GM18868 (cell line): ENCODE results near the gene TMEM51.

ENCODE experiments used
- ATAC-seq: cut with Tn5 transposase; IDR thresholded peaks from one replicate; pipeline ENCODE4 v1.9.1; 2021; ENCODE audit warnings: mild to moderate bottlenecking, moderate library complexity; ENCODE audit not compliant: unreplicated experiment

Gene TMEM51

DNA sequence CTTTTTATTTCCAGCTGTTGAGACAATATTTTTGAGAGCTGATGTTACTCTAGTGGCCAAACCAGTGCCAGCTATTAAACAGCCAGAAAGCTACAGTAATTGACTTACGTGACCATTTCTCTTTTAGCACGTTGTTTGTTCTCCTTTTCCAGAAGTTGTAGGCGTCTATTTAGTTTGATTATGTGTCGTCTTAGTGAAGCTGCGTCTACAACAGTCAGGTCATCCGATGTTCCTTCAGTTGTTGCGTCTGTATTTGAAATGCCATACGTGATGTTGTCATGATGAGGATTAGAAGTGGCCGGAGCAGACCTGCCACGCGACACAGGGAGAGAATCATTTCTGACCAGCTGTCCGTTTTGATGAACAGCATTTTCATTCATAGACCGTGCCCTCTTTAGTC lies 38.2 kb downstream of the TMEM51 start:
- ATAC-seq, result no peak

DNA sequence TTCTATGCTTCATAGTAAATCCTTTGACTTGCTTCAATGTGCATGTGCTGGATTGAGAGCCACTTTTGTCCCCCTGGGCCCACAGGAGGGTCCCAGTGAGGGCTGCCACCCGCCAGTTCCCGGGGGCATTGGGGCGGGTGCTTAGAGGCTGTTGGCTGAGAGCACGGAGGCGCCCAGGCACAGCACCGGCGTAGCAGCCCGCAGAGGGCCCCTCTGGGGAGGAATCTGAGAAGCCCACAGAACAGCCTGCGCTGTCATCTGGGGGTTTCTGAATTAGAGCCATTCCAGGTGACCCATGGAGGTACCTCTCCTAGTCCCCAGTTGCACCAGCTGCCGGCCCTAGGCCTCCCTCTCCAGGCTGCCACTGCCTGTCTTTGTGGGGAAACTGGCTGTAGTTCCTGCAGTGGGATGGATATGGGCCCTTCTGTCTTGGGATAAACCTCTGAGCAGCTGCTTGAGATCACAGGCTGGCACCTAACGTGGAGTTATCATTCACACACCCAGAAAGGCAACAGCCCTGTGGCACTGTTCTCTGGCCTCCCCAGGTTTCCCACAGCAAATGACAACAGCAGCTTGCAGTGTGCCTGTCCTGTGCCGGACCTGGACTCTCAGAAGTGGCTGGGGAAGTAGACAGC lies 39.5 kb downstream of the TMEM51 start:
- no peak for ATAC-seq

DNA sequence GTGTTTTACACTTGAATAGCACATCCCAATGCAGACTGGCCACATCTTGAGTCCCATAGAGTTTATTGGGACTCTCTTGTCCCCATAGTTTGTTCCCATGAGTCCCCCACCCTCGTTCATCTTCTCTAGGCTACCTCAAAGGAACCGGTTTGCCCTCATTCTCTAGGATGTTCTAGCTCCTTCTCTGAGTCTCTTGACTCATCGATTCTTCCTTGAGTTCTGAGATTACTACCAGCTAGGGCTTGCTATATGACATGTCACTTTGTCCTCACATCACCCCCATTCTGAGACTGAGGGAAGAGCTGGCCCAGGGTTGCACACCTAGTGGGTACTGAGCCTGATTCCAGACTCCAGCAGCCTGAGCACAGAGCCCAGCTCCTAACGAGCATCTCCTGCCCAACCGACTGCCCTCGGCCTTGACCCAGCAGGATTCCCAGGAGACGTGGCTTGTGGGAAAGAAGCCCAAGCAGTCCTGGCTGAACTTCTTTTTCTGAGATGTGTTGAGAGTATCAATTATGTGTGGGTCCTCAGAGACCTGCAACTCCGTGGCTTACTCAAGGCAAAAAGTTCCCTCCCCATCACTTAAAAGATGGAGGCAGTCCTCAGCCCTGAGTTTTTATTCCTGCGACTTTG lies 42.0 kb downstream of the TMEM51 start:
- ATAC-seq, result no peak

DNA sequence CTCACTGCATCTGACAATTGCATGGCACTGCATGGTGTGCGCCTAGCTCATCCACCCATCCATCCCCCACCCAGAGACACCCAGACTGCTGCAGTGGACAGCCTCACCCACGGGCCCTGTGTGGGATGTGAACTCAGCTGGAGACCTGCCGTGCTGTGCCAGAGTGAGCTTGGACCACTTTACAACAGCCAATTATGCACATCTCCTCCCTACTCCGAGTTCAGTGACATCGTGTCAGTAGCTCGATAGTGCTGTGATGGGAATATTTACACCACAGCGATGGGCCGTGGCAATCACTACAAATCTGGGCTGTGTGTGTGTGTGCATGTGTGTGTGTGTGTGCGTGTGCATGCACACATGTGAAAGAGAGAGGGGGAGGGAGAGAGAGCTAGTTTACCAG lies 42.5 kb downstream of the TMEM51 start:
- no peak for ATAC-seq

DNA sequence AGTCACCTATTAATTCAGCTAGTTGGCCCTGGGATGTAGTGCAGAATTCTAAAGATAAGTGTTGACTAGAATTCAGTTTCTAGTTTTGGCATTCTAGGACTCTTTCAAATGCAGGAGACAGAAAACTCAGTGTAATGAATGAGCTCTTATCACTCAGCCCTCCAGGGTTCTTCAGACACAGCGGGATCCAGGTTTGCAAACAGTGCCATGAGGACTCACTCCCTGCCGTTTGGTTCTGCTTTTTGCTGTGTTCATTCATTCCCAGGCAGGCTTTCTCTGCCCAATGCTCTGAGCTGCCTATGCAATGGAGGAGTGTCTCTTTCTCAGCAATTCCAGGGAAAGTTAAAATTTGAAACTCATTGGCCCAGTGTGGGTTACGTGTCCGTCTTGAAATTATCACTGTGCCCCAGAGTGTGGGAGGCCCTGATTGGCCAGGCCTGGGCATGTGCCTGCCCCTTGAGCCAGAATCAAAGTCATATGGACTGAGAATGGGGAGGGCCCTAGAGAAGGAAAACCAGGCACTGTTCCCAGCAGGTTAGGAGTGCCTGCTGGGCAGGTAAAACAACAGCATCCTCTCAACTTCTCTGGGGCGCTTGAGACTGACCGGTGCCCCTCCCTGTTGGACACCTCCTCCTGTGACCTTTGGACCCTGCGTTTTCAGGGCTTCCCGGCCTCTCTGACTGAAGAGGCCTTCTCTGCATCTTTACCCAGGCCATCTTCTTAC lies 43.4 kb downstream of the TMEM51 start:
- ATAC-seq, result no peak

DNA sequence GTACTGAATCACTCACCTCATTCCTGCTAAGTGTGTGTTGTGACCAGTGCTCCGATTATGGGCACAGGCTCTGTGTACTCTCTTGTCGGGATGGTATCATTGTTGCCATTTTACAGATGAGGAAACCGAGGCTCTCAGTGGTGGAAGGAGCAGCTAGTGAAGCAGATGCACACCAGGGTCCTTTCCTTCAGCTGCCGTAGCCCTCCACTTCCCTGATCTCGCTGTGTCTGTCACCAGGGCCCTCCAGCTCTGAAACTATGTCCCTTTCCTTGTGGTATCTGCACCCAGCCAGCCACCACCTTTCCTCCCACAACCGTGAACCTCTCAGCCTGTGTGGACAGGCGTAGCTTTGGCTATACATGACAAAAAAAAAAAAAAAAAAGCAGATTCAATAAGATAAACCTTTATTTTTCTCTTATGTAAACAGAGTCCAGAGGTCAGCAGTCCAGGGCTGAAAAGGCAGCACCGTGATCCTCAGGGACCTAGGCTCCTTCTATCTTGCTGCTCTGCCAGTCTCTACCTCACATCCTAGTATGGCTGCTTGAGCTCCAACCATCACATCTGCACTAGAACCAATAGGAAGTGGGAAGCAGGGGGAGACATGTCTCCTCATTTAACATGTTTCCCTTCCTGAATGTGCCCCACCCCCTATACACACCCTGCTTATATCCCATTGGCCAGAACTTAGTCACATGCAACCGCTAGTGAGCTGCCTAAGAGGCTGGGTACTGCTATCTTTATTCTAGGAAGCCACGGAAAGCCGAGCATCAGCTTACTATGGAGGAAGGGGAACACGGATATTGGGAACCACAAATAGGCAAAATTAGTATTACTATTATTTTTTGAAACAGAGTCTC lies 44.3 kb downstream of the TMEM51 start:
- no peak for ATAC-seq

DNA sequence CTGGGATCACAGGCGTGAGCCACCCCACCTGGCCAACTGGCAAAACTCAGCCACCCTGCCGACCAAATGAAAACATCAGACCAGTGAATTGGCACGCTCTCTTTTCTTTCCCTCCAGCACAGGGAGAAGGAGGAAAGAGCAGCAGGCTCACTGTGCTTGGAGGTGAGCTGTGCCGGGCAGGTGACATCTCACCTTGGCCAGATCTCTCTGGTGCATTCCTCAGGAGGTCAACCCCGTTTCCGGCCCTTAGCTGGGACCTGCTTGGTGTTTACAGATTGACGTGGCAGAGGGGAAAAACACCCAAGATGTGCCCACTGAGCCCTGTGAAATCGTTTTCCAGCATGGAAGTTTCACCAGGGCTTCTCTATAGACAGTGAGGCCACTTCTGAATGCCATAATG lies 45.1 kb downstream of the TMEM51 start:
- ATAC-seq, result no peak

DNA sequence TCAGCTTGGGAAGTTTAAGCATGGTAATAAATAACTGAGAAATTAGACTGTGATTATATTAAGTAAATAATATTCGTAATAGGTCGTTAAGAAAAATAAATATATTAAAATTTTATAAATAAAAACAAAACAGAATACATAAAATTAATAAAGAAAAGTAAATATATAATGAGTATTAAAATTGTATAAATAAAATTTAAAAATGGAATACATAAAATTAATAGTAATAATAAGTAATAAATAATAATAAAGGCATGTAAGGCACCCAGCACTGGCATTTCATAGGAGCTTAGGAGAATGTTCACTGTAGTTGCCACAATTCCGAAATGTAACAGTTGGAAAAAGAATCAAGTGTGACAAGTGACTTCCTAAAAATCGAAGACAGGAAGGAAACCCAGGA lies 47.7 kb downstream of the TMEM51 start:
- no peak for ATAC-seq

DNA sequence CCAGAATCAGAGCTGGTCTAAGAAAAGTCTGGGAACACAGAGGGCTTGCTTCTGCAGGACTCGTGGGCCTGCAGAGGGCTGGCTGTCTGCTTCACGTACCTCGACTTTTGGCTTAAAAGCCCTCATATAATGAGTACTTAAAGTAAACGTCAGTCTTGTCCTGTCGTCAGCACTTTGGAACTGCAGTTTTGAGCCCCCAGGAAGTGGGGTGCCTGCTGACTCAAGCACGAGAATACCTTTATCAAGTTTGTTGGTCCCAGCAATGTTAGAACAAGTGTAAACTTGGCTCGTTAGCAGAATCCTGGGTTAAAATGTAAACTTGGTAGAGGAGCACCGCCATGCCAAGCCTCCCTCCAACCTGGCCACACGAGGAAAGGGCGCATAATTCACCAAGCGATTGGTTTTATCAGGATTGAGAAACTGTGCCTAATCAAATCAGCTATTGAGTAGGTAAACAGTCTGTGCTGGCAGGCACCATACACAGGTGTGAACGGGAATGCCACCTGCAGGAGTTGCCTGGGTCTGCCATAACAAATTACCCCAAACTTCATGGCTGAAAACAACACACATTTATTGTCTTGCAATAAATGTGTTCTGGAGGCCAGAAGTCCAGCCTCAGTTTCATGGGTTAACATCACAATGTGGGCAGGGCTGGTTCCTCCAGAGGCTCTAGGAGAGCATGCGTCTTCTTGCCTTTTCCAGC lies 48.5 kb downstream of the TMEM51 start:
- ATAC-seq, result no peak

DNA sequence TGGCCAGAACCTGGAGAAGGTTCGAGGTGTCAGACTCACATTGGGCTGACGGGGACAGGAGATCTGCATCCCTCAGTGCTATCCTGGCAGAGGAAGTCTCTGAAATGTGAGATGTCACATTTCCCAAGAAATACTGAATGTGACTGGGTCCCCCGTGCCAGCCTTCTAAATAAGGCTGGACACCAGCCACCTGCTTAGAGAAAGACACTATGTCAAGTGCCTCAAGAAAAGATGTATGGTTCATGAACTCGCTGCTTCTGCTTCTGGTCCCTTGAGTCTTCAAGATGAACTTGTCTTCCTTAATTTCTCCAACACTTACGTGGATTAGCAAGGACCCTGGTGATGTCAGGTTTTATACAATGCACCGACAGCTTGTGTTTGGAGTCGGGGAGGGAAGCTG lies 51.4 kb downstream of the TMEM51 start:
- ATAC-seq, result no peak

DNA sequence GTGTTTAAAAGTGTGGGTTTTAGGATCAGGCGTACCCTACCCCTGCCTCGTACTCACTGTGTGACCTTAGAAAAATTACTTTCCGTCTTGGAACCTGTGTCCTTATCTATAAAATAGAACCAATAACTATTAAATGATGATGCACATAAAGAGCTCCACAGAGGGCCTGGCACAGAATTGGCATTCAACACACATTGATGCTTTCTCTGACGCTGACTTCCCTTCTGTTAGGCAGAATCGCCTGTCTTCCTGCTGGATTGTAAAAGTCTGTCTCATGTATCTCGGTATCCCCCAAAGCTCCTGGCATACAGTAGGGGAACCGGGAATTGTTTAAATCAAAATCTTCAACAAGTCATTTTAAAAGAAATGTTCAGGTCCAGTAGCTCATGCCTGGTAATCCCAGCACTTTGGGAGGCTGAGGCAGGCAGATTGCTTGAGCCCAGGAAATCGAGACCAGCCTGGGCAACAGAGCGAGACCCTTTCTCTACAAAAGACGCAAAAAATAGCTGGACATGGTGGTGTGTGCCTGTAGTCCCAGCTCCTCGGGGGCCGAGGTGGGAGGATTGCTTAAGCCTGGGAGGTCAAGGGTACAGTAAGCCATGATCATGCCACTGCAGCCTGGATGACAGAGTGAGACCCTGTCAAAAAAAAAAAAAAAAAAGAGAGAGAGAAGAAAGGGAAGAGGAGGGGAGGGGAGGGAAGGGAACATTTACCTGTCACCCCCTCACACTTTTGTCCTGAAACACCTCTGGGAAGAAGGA lies 52.2 kb downstream of the TMEM51 start:
- no peak for ATAC-seq

DNA sequence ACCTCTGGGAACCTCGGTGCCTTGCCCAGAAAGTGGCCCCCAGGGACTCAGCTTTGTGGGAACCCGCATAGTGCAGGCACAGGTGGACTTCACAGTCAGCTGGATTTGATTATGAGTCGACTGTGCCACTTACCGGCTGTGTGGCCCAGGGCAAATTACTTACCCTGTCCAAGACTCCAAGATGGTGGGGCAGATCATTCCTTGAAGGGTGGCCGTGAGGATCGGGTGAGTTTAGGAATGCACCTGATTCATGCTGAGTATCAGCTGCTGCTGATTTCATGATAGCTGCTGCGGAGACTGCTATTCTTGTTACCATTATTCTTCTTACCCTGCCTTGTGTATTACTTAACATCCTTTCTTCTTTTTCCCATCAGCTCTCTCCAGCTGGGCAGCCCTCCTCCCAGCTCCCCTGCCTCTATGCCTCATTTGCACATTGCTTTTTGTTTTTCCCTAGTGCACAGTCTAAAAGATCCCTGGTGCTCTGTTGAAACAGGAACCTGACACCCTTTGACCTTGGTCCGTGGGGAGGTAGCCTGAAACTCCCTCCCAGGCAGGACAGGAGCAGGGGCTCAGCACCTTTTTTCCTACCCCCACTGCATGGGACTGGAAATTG lies 53.0 kb downstream of the TMEM51 start:
- no peak for ATAC-seq

DNA sequence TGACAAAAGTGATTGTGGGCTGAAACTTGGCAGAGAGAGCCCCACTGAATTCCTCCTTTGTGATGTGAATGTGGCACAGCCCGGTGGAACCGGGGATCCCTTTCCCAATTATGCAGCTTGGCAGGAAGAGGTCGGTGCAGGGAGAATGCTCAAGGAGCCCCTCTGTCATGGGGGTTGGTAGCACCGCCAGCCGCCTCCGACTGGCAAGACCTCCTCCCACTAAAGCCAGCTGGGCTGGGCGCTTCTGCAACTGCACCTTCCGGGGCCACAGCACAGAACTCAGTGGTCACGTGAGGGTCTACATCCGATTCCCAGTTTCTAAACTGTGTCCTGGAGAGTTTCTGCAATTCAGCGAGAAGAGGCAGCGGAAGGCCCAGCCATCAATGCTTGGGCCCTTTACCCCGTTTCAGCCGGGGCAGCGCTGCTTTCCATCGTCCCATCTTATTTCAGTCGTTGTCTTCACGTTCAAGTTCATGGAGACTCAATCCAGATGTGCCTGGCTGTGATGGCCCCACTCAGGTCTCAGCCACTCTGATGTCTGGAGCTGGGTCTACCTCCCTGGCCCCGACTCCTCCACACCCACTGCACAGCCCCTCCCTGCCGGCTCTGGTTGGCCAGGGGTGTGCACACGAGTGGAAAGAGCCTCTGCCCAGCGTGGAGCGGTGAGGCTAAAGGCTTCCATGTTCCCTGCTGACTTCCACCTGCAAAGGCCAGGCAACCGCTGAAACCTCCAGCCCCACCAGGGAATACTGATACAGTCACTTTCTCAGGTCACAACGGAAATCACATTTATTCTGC lies 53.7 kb downstream of the TMEM51 start:
- no peak for ATAC-seq

DNA sequence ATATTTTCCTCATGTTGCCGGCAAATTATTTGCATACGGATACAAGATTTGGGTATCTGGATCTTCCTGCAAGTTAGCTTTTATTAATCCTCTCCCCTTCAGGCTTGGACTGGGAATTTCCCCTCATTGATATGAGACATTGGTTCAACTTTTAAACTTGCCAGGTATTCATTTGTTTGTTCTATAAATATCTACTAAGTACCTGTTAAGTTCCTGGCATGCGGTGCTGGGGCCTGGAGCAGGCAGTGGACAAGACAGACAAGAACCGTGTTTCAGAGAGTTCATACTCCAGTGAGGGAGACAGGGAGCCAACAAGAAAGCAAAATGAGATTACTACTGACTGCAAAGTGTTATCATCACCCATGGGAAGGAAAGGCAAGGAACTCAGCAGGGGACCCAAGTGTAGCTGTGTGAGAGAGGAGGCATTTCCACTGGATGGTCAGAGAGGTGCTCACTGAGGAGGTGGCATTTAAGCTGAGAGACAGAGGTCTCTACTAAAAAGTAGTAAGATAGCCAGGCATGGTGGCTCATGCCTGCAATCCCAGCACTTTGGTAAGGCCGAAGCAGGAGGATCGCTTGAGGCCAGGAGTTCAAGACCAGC lies 54.4 kb downstream of the TMEM51 start:
- no peak for ATAC-seq

DNA sequence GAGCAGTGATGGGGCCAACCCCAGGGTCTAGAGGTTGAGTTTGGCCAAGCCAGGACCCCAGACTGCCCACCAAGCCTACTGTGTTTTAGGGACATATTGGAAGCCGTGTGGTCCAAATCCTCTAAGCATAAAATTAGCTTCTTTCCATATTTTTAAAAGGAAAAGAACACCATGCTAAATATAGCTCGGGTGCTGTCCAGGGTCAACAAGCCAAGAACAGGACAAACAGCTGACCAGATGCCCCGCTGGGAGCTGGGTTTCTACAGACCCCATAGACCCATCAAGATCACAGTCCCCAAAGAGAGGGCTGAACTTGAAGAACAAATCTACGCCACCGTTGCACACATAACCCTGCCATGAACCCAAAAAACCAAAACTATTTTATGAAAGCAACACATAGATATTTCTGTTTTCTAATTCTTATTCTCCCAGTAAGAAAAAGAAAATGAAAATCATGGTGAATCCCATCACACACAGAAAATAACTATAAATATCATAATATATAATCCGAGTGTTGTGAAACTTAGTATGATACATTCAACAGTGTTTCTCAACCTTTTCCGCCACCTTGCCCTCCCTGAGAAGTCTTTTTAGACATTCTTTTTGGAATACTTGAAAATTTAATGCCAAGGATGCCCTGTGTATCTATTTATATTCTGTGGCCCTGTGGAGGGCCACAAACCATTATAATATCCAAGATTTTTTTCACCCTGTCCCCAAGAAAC lies 57.3 kb downstream of the TMEM51 start:
- no peak for ATAC-seq

DNA sequence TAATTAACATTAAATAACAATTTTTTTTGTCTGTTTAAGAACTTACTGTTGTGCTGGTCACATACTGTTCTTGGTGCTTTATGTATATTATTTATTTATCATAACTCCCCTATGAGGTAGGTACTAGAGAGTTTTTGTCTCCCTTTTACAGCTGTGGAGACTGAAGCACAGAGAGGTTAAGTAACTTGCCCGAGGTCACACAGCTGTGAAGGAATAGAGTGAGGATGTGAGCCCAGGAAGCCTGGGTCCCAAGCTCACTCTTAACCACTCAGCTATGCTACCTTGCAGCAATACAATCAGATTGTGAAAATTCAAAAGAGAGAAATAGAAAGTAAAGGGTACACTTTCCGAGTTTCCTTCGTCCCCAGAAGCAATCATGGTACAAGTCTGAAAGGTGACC lies 57.9 kb downstream of the TMEM51 start:
- no peak for ATAC-seq

DNA sequence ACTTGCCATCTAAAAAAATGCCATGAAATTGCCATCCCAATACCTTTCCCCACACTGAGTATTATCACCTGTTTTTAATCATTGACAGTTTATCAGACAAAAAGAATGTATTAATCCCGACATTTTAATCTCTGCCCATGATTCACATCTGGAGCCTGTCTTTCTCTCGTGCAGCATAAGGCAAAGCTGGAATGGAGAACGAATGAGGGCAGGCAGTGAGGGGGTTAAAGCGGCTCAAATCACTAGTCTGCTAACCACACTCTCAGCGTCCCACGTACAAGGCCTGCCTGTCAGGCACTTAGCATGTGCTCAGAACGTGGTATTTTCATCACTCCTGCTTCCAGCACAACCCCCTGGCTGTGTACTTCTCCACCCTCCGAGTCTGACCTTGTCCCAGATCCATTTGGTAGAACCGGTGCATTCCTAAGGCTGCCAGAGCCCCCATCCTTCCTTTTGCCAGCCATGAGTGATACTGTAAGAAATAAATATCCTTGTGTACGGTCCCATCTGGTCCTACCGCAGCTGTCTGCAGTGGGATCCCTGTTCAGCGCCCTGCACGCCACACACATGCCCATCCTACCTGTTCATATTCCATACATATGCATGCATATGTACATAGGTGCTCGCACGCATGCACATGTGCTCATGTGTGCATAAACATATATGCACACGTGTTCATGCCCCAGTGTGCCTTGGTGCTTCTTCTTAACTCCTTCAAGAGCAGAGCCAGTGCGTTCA lies 58.8 kb downstream of the TMEM51 start:
- ATAC-seq, result no peak
